Sigmoid colon (tissue), 7 donors: Measurements from ENCODE around the gene GRIK4. TPM values are rescaled to one million over a fixed set of nuclear protein-coding genes. Genes with fewer than 3 reads are reported as not detected.

ENCODE experiments used
- DNase-seq: peaks from one replicate; pipeline ENCODE4 v3.0.0-alpha.2; 2019
- H3K27ac ChIP-seq, 4 donors: fragments of 200-600 bp; sonication (generic); one replicate each; pipeline ENCODE4 v1.5.1; 2016 to 2019; ENCODE audit warnings: mild to moderate bottlenecking in 1 of 4
- H3K27me3 ChIP-seq, 3 donors: fragments of 200-600 bp; sonication (generic); one replicate each; pipeline ENCODE4 v1.5.1; 2019; ENCODE audit warnings: mild to moderate bottlenecking in 1 of 3
- H3K36me3 ChIP-seq, 4 donors: fragments of 200-600 bp; sonication (generic); one replicate each; pipeline ENCODE4 v1.5.1; 2016 to 2019
- H3K4me1 ChIP-seq, 4 donors: fragments of 200-600 bp; sonication (generic); one replicate each; pipeline ENCODE4 v1.5.1; 2017 to 2019
- H3K4me3 ChIP-seq, 4 donors: fragments of 200-600 bp; sonication (generic); one replicate each; pipeline ENCODE4 v1.5.1; 2017 to 2019; ENCODE audit warnings: mild to moderate bottlenecking in 2 of 4, moderate library complexity in 1 of 4
- H3K9me3 ChIP-seq, 4 donors: fragments of 200-600 bp in 3 of 4; sonication (generic) in 3 of 4; one replicate each; pipeline versions ENCODE4 v1.5.1 to v1.6.1; 2013 to 2019
- EP300 ChIP-seq, 4 donors: sonication (generic); formaldehyde crosslinking; IDR thresholded peaks; one replicate each; pipeline ENCODE4 v1.6.1; 2017; ENCODE audit warnings: antibody characterized with exemption in 4 of 4
- POLR2A ChIP-seq, 2 donors: fragments of 450-650 bp; IDR thresholded peaks; one replicate each; pipeline ENCODE4 v1.6.1; 2016; ENCODE audit warnings: antibody characterized with exemption in 2 of 2, mild to moderate bottlenecking in 2 of 2, moderate library complexity in 2 of 2
- POLR2AphosphoS5 ChIP-seq, 4 donors: sonication (generic); formaldehyde crosslinking; IDR thresholded peaks; one replicate each; pipeline ENCODE4 v1.6.1; 2017; ENCODE audit warnings: antibody characterized with exemption in 4 of 4
- WGBS, 2 donors: extraction: QIAGEN DNeasy Blood & Tissue Kit; methylation state at CpG; one replicate each; pipeline ENCODE4 v1.1.7; 2013; 5-methylcytosine and 5-hydroxymethylcytosine counted together
- intact Hi-C: fragments of 100-400 bp; cut with DNase I; formaldehyde crosslinking; loops from one replicate; pipeline ENCODE4 v1.15.1; 2023
- polyA plus RNA-seq, 3 donors: library from polyadenylated mRNA; stranded (reverse); fragments of 200-250 nt; gene quantifications; one replicate each; pipeline ENCODE4 v1.2.3, GENCODE V29; 2013
- total RNA-seq, 4 donors: library from RNA; depleted of rRNA; stranded (reverse); fragments of >200 nt; gene quantifications; one replicate each; pipeline ENCODE4 v1.1.0, GENCODE V29; 2016
- TF ChIP-seq, protein P1 (sequence below), 4 experiments: fragments of 450-650 bp in 3 of 4; fragments of 200-600 bp in 1 of 4; IDR thresholded peaks; one replicate each; pipeline ENCODE4 v1.5.1; 2016 to 2019; ENCODE audit warnings: antibody characterized with exemption in 4 of 4, mild to moderate bottlenecking in 3 of 4, moderate library complexity in 2 of 4
- donor health status: healthy with polysubstance abuse.
- donor health status: Bipolar disorder and iron deficiency.
- donor health status: healthy.

Gene GRIK4
- total and polyA plus RNA-seq, 7 donors, result 0.10 to 0.36 (median 0.27) TPM; not detected in 4

DNA sequence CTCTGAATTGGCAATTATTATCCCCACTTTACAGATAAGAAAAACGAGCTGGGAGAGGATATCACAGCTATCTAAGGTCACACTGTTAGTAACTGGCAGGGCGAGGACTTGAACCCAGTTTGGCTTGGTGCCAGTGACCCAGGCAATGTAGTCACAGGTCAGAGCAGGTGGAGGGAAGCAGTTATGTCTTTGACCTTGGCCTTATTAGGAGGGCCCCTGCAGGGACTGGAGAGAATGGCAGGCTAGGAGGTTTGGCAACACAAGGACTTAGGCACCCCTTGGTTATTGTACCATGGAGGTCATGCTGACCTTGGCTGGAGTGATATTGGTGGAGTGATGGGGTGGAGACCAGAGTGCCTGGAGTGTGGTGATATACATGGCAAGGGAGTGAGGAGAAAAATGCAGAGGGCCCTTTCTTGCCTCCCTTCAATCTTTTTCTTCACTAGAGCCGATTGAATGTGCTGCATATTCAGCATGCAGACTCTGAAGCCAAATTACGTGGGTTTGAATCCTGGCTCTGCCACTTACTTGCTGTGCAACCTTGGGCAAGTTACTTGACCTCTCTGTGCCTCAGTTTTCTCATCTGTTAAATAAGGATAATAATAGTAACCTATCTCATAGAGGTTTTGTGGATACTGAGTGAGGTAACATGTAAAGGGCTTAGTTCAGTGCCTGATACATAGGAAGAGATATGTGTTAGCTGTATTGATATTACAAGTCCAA is 419.7 kb downstream of the GRIK4 start:
- H3K27me3 ChIP-seq, result no peaks in the 10 kb centered on the region
- no peak for DNase-seq
- H3K36me3 ChIP-seq, result no peaks in the 10 kb centered on the region
- intact Hi-C loops, result no loop called here
- no peak overlapping the region for H3K4me3 ChIP-seq
- whole genome bisulfite sequencing, 2 donors, result 57 to 80% methylated on average over 4 of the region's 4 CpGs
- H3K27ac ChIP-seq, result no peak overlapping the region
- H3K4me1 ChIP-seq, result no peaks in the 10 kb centered on the region
- TF ChIP-seq EP300 (IDR thresholded peaks at IDR 0.05) (no peak), POLR2A (IDR thresholded peaks at IDR 0.05) (no peak), POLR2AphosphoS5 (IDR thresholded peaks at IDR 0.05) (no peak)
- TF ChIP-seq, protein P1, sequence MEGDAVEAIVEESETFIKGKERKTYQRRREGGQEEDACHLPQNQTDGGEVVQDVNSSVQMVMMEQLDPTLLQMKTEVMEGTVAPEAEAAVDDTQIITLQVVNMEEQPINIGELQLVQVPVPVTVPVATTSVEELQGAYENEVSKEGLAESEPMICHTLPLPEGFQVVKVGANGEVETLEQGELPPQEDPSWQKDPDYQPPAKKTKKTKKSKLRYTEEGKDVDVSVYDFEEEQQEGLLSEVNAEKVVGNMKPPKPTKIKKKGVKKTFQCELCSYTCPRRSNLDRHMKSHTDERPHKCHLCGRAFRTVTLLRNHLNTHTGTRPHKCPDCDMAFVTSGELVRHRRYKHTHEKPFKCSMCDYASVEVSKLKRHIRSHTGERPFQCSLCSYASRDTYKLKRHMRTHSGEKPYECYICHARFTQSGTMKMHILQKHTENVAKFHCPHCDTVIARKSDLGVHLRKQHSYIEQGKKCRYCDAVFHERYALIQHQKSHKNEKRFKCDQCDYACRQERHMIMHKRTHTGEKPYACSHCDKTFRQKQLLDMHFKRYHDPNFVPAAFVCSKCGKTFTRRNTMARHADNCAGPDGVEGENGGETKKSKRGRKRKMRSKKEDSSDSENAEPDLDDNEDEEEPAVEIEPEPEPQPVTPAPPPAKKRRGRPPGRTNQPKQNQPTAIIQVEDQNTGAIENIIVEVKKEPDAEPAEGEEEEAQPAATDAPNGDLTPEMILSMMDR (IDR thresholded peaks at IDR 0.05), result no peak
- no peaks in the 10 kb centered on the region for H3K9me3 ChIP-seq

DNA sequence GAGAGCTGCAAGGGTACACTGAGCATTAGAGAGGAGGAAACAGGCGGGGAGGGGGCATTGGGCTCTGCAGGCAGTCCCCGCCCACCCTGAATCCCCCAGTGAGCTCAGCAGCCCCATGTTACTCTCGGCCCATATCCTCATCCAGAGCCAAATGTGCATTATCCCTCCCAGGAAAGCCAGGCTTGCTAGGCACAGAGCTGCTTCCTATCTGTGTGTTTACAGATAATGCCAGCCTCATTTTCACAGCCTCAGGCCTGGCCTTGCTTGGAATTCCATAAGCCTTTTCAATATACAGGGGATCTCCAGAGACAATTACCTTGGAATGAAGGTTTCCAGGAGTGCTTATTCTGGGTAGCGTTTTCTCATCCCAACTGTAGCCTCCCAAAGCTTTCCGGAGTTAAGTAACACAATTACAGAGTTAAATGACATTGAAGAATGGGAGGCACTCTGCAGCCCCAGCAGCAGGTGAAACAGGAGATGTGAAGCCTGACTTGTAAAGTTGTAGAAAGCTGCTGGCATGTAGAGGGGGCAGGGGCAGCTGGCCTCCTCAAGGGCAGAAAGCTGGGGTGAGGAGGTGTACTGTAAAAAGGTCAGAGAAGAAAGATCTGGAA is 420.9 kb downstream of the GRIK4 start:
- H3K4me1 ChIP-seq, result no peaks in the 10 kb centered on the region
- intact Hi-C loops, result no loop called here
- no peak overlapping the region for H3K27ac ChIP-seq
- 75 to 90% methylated on average over 5 of the region's 5 CpGs for WGBS, 2 donors
- no peak for DNase-seq
- TF ChIP-seq, protein P1 (IDR thresholded peaks at IDR 0.05), result no peak
- TF ChIP-seq POLR2AphosphoS5 (IDR thresholded peaks at IDR 0.05) (no peak), POLR2A (IDR thresholded peaks at IDR 0.05) (no peak), EP300 (IDR thresholded peaks at IDR 0.05) (no peak)
- H3K36me3 ChIP-seq, result no peaks in the 10 kb centered on the region
- no peaks in the 10 kb centered on the region for H3K9me3 ChIP-seq
- H3K27me3 ChIP-seq, result no peaks in the 10 kb centered on the region
- no peak overlapping the region for H3K4me3 ChIP-seq

- H3K27ac ChIP-seq, result no peak overlapping the region
- TF ChIP-seq EP300 (IDR thresholded peaks at IDR 0.05), result no peak
- no peak for TF ChIP-seq POLR2AphosphoS5 (IDR thresholded peaks at IDR 0.05)
- no peak for TF ChIP-seq POLR2A (IDR thresholded peaks at IDR 0.05)
- TF ChIP-seq, protein P1 (IDR thresholded peaks at IDR 0.05), result no peak
- H3K36me3 ChIP-seq, result no peaks in the 10 kb centered on the region
- no peaks in the 10 kb centered on the region for H3K27me3 ChIP-seq
- H3K4me1 ChIP-seq, result no peaks in the 10 kb centered on the region
- 47 to 64% methylated on average over 3 of the region's 3 CpGs for WGBS, 2 donors
- no peaks in the 10 kb centered on the region for H3K9me3 ChIP-seq
- intact Hi-C loops, result no loop called here
- DNase-seq, result no peak
- H3K4me3 ChIP-seq, result no peak overlapping the region
Measured at GRCh38 chr11:120936356-120936755, 424.8 kb downstream of the GRIK4 start.

DNA sequence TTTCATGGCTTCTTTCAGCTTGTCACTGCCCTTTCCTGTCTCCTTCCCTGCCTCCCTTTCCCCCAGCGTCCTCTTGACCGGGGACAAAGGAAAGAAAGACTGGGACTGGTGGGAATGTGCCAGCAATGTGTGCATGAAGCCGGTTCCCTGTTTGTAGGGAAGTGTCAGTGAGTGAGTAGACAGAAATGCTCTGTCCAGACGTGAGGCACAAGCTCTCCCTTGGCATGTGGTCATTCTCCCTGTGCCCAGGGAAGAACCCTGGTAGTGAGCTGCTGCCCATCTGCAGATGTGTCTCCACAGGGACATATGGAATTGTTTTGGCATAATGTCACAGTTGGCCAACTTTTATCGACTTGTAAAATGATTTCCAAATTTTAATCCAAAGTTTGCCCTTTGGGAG is 426.0 kb downstream of the GRIK4 start:
- Histone ChIP-seq H3K27ac (no peak overlapping the region), H3K27me3 (no peaks in the 10 kb centered on the region), H3K4me3 (no peak overlapping the region), H3K9me3 (no peaks in the 10 kb centered on the region), H3K4me1 (no peaks in the 10 kb centered on the region), H3K36me3 (no peaks in the 10 kb centered on the region)
- no peak for TF ChIP-seq POLR2A (IDR thresholded peaks at IDR 0.05)
- no peak for TF ChIP-seq POLR2AphosphoS5 (IDR thresholded peaks at IDR 0.05)
- TF ChIP-seq, protein P1 (IDR thresholded peaks at IDR 0.05), result no peak
- TF ChIP-seq EP300 (IDR thresholded peaks at IDR 0.05), result no peak
- no peak for DNase-seq
- WGBS, 2 donors, result 52 to 53% methylated on average over 5 of the region's 5 CpGs
- intact Hi-C loops, result no loop called here
